ENCODE data around the gene ZNF521.

ZNF521 gene

GRCh38 chr18:25351777-25352628 is at the start of gene ZNF521:
Gene ZNF521 (minus strand): TSS chr18:25352166. CDS start chr18:25350946, 1,220 bp downstream.
- DNase-seq = peak; percentile 20

GRCh38 chr18:25399554-25399953 is 47.6 kb upstream of the ZNF521 start:
- no peak for DNase-seq

- no peak for DNase-seq
These were observed 40.2 kb upstream of the ZNF521 start for GRCh38 chr18:25392192-25392591.

- DNase-seq = no peak
These were observed 21.6 kb upstream of the ZNF521 start for GRCh38 chr18:25373432-25374179.

- no peak for DNase-seq
These were observed 18.4 kb upstream of the ZNF521 start for GRCh38 chr18:25370391-25370790.

GRCh38 chr18:25365242-25365641 is 13.3 kb upstream of the ZNF521 start:
- DNase-seq = no peak

GRCh38 chr18:25364732-25365131 is 12.8 kb upstream of the ZNF521 start:
- DNase-seq = no peak

- DNase-seq = no peak
These were observed 8.4 kb upstream of the ZNF521 start for GRCh38 chr18:25360301-25360899.

GRCh38 chr18:25353080-25353479 is 1.1 kb upstream of the ZNF521 start:
- DNase-seq = no peak

- no peak for DNase-seq
These were observed 651 bp upstream of the ZNF521 start for GRCh38 chr18:25352629-25353005.

- DNase-seq = no peak
These were observed 638 bp downstream of the ZNF521 start for GRCh38 chr18:25351280-25351775.

GRCh38 chr18:25350489-25351251 is 1.3 kb downstream of the ZNF521 start:
- DNase-seq = no peak

GRCh38 chr18:25349926-25350487 is 2.0 kb downstream of the ZNF521 start:
- DNase-seq = no peak

GRCh38 chr18:25349131-25349925 is 2.6 kb downstream of the ZNF521 start:
- no peak for DNase-seq

- no peak for DNase-seq
These were observed 3.4 kb downstream of the ZNF521 start for GRCh38 chr18:25348386-25349130.

- DNase-seq = no peak
These were observed 5.4 kb downstream of the ZNF521 start for GRCh38 chr18:25346561-25346960.

- no peak for DNase-seq
These were observed 6.7 kb downstream of the ZNF521 start for GRCh38 chr18:25345081-25345866.

GRCh38 chr18:25341831-25342230 is 10.1 kb downstream of the ZNF521 start:
- no peak for DNase-seq

- DNase-seq = no peak
These were observed 11.2 kb downstream of the ZNF521 start for GRCh38 chr18:25340762-25341161.

GRCh38 chr18:25335676-25336075 is 16.3 kb downstream of the ZNF521 start:
- DNase-seq = no peak

Measured in NCI-H226 (cell line).